Neural cell (in vitro differentiated cells): ENCODE data around the gene CCS. TPM values are rescaled to one million over a fixed set of nuclear protein-coding genes. Genes with fewer than 3 reads are reported as not detected.

ENCODE experiments used
- H2AFZ ChIP-seq: fragments of 200-600, 300-800 bp; sonication (generic), shearing (Covaris generic); 2 replicates; pipeline ENCODE4 v1.6.0; 2014; ENCODE audit warnings: low read depth, mild to moderate bottlenecking, antibody characterized with exemption, low read length, moderate library complexity
- H3F3A ChIP-seq: fragments of 200-600 bp; shearing (Covaris generic); 2 replicates; pipeline ENCODE4 v1.6.1; 2016; ENCODE audit warnings: mild to moderate bottlenecking, moderate library complexity, mixed read lengths, antibody characterized with exemption, low read length; ENCODE audit not compliant: insufficient read depth, poor library complexity, severe bottlenecking
- H3K27ac ChIP-seq: fragments of 200-600, 300-800 bp; sonication (generic), shearing (Covaris generic); 2 replicates; pipeline ENCODE4 v1.5.1; 2014; ENCODE audit warnings: mild to moderate bottlenecking, low read length, moderate library complexity
- H3K27me3 ChIP-seq: fragments of 300-800, 200-600 bp; sonication (generic), shearing (Covaris generic); 2 replicates; pipeline ENCODE4 v1.6.0; 2014; ENCODE audit warnings: mild to moderate bottlenecking, low read depth, low read length, moderate library complexity; ENCODE audit not compliant: insufficient read depth
- H3K36me3 ChIP-seq: fragments of 300-800, 200-600 bp; sonication (generic), shearing (Covaris generic); 2 replicates; pipeline ENCODE4 v1.5.1; 2014; ENCODE audit warnings: mild to moderate bottlenecking, antibody characterized with exemption, low read length, moderate library complexity; ENCODE audit not compliant: insufficient read depth
- H3K4me2 ChIP-seq: fragments of 300-800, 200-600 bp; sonication (generic), shearing (Covaris generic); 2 replicates; pipeline ENCODE4 v1.6.0; 2014; ENCODE audit warnings: mild to moderate bottlenecking, low read length
- H3K4me3 ChIP-seq: fragments of 300-800, 200-600 bp; sonication (generic), shearing (Covaris generic); 2 replicates; pipeline ENCODE4 v1.5.1; 2014; ENCODE audit warnings: mild to moderate bottlenecking, low read length, moderate library complexity
- H3K79me2 ChIP-seq: fragments of 200-600 bp; shearing (Covaris generic); replicated peaks from 2 replicates; pipeline ENCODE4 v1.6.0; 2014; ENCODE audit warnings: mild to moderate bottlenecking, low read length, moderate library complexity; ENCODE audit not compliant: insufficient read depth
- H3K9ac ChIP-seq: fragments of 300-800, 200-600 bp; sonication (generic), shearing (Covaris generic); 2 replicates; pipeline ENCODE4 v1.6.1; 2016; ENCODE audit warnings: mild to moderate bottlenecking, low read length, mixed read lengths
- H3K9me2 ChIP-seq: fragments of 200-600 bp; shearing (Covaris generic); 2 replicates; pipeline ENCODE4 v1.6.1; 2016; ENCODE audit warnings: mild to moderate bottlenecking, low read length, mixed read lengths; ENCODE audit not compliant: insufficient read depth
- H3K9me3 ChIP-seq: fragments of 200-600, 300-800 bp; sonication (generic), shearing (Covaris generic); 2 replicates; pipeline ENCODE4 v1.6.1; 2016; ENCODE audit warnings: mild to moderate bottlenecking, mixed run types, low read length, moderate library complexity, mixed read lengths
- H4K20me1 ChIP-seq: fragments of 200-600 bp; shearing (Covaris generic); 2 replicates; pipeline ENCODE4 v1.6.1; 2016; ENCODE audit warnings: mild to moderate bottlenecking, mixed run types; ENCODE audit not compliant: insufficient read depth
- EP300 ChIP-seq: fragments of 450-650 bp; conservative IDR thresholded peaks from 2 replicates; pipeline ENCODE4 v1.6.1; 2014; ENCODE audit warnings: antibody characterized with exemption, mild to moderate bottlenecking, moderate library complexity; ENCODE audit not compliant: poor library complexity, severe bottlenecking
- EZH2 ChIP-seq: fragments of 200-600, 300-800 bp; shearing (Covaris generic), sonication (generic); IDR thresholded peaks from 2 replicates; pipeline ENCODE4 v1.6.1; 2014; ENCODE audit warnings: antibody characterized with exemption, low read length, borderline replicate concordance, mild to moderate bottlenecking; ENCODE audit not compliant: insufficient read depth, poor library complexity, severe bottlenecking
- MXI1 ChIP-seq: fragments of 450-650 bp; conservative IDR thresholded peaks from 2 replicates; pipeline ENCODE4 v1.6.1; 2014; ENCODE audit warnings: antibody characterized with exemption, mild to moderate bottlenecking; ENCODE audit not compliant: poor library complexity, severe bottlenecking
- POLR2AphosphoS5 ChIP-seq: IDR thresholded peaks from 2 replicates; pipeline ENCODE4 v1.6.1; 2012
- RAD21 ChIP-seq: fragments of 450-650 bp; conservative IDR thresholded peaks from 2 replicates; pipeline ENCODE4 v1.6.1; 2014; ENCODE audit warnings: antibody characterized with exemption, mild to moderate bottlenecking, moderate library complexity
- REST ChIP-seq: IDR thresholded peaks from 2 replicates; pipeline ENCODE4 v1.6.1; 2012; ENCODE audit warnings: borderline replicate concordance
- SMC3 ChIP-seq: fragments of 450-650 bp; conservative IDR thresholded peaks from 2 replicates; pipeline ENCODE4 v1.6.1; 2014; ENCODE audit warnings: antibody characterized with exemption, mild to moderate bottlenecking, moderate library complexity; ENCODE audit not compliant: poor library complexity
- TAF1 ChIP-seq: IDR thresholded peaks from 2 replicates; pipeline ENCODE4 v1.6.1; 2012; ENCODE audit warnings: low read depth
- polyA plus RNA-seq: library from polyadenylated mRNA; depleted of rRNA; stranded (reverse); fragments of >200 nt; gene quantifications from 2 replicates; pipeline ENCODE4 v1.2.3, GENCODE V29; 2014
- TF ChIP-seq, protein P1 (sequence below): fragments of 450-650 bp; IDR thresholded peaks from 2 replicates; pipeline ENCODE4 v1.5.1; 2014; ENCODE audit warnings: antibody characterized with exemption, mild to moderate bottlenecking, moderate library complexity; ENCODE audit not compliant: poor library complexity, severe bottlenecking

CCS gene
- polyA plus RNA-seq, 1 donor from 2014 or later, result 40.8 TPM

GRCh38 chr11:66632952-66633351, 40.0 kb downstream of the CCS start:
- Histone ChIP-seq H4K20me1 (no peaks in the 10 kb centered on the region), H3K27ac (no peak overlapping the region), H3K36me3 (peaks cover 6% of the 10 kb centered on the region)

GRCh38 chr11:66636411-66636810, 43.4 kb downstream of the CCS start:
- peaks cover 43% of the 10 kb centered on the region for H3K79me2 ChIP-seq
- H3K9me2 ChIP-seq, result no peaks in the 10 kb centered on the region
- TF ChIP-seq, protein P1, sequence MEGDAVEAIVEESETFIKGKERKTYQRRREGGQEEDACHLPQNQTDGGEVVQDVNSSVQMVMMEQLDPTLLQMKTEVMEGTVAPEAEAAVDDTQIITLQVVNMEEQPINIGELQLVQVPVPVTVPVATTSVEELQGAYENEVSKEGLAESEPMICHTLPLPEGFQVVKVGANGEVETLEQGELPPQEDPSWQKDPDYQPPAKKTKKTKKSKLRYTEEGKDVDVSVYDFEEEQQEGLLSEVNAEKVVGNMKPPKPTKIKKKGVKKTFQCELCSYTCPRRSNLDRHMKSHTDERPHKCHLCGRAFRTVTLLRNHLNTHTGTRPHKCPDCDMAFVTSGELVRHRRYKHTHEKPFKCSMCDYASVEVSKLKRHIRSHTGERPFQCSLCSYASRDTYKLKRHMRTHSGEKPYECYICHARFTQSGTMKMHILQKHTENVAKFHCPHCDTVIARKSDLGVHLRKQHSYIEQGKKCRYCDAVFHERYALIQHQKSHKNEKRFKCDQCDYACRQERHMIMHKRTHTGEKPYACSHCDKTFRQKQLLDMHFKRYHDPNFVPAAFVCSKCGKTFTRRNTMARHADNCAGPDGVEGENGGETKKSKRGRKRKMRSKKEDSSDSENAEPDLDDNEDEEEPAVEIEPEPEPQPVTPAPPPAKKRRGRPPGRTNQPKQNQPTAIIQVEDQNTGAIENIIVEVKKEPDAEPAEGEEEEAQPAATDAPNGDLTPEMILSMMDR, result no peak
- TF ChIP-seq SMC3, result no peak
- TF ChIP-seq RAD21, result no peak
- no peak for TF ChIP-seq EZH2
- TF ChIP-seq EP300, result no peak
- no peak for TF ChIP-seq TAF1
- TF ChIP-seq MXI1, result no peak
- TF ChIP-seq REST, result no peak

More at GRCh38 chr11:66632952-66633351, 40.0 kb downstream of the CCS start:
- Histone ChIP-seq H3K9me2 (no peaks in the 10 kb centered on the region), H3K9ac (no peak overlapping the region), H3K4me2 (no peak overlapping the region), H3K4me3 (no peak overlapping the region), H2AFZ (no peak overlapping the region), H3K27me3 (no peaks in the 10 kb centered on the region), H3K9me3 (no peaks in the 10 kb centered on the region), H3K79me2 (peaks cover 27% of the 10 kb centered on the region), H3F3A (peaks cover 3% of the 10 kb centered on the region)
- TF ChIP-seq TAF1 (no peak), SMC3 (no peak), EP300 (no peak), EZH2 (no peak), POLR2AphosphoS5 (no peak), RAD21 (no peak), MXI1 (no peak), REST (no peak)
- TF ChIP-seq, protein P1, result no peak

More at GRCh38 chr11:66636411-66636810, 43.4 kb downstream of the CCS start:
- H3K9me3 ChIP-seq, result no peaks in the 10 kb centered on the region
- no peak overlapping the region for H3K9ac ChIP-seq
- H2AFZ ChIP-seq, result no peak overlapping the region
- H3F3A ChIP-seq, result peaks cover 8% of the 10 kb centered on the region
- no peak overlapping the region for H3K4me3 ChIP-seq
- H3K4me2 ChIP-seq, result no peak overlapping the region
- no peak overlapping the region for H3K27ac ChIP-seq
- H4K20me1 ChIP-seq, result peaks cover 15% of the 10 kb centered on the region
- H3K36me3 ChIP-seq, result peaks cover 9% of the 10 kb centered on the region
- no peaks in the 10 kb centered on the region for H3K27me3 ChIP-seq
